SK-N-SH (cell line): ENCODE measurements around the gene TINAG. TPM values are rescaled to one million over a fixed set of nuclear protein-coding genes. Genes with fewer than 3 reads are reported as not detected.

Experiments used
- CTCF ChIA-PET: fragments of 300-600, 350-600 bp; formaldehyde crosslinking; extraction: SDS; loops from one replicate; lab custom pipeline; 2021; lab: Yijun Ruan, JAX
- POLR2A ChIA-PET: fragments of 350-600 bp; sonication (Branson Sonifier 250); formaldehyde crosslinking; extraction: SDS; loops from one replicate; lab custom pipeline; 2020; ENCODE audit warnings: antibody characterized with exemption, inconsistent platforms; lab: Yijun Ruan, JAX
- DNase-seq: peaks from one replicate; pipeline ENCODE4 v3.0.0; 2012
- H2AFZ ChIP-seq: fragments of 200-600 bp; sonication (generic); 2 replicates; pipeline ENCODE4 v1.8.1; 2016; ENCODE audit warnings: antibody characterized with exemption, mild to moderate bottlenecking, low read depth
- H3F3A ChIP-seq: fragments of 200-600 bp; sonication (generic); replicated peaks from 2 replicates; pipeline ENCODE3; 2016; ENCODE audit warnings: antibody characterized with exemption, mild to moderate bottlenecking; ENCODE audit not compliant: insufficient read depth
- H3K27ac ChIP-seq, 2 experiments: fragments of 200-500 bp in 1 of 2; fragments of 200-600 bp in 1 of 2; sonication (Bioruptor generic) in 1 of 2; sonication (generic), shearing (Covaris generic) in 1 of 2; 2 replicates each; pipeline versions ENCODE4 v1.5.1 to v1.6.1; 2014 to 2016; ENCODE audit warnings: low read depth in 2 of 2, inconsistent platforms in 1 of 2, low read length in 1 of 2, mild to moderate bottlenecking in 1 of 2, mixed read lengths in 1 of 2
- H3K27me3 ChIP-seq: fragments of 200-600 bp; sonication (generic), shearing (Covaris generic); 2 replicates; pipeline ENCODE4 v1.6.1; 2016; ENCODE audit warnings: mixed run types; ENCODE audit not compliant: insufficient read depth
- H3K36me3 ChIP-seq, 2 experiments: fragments of 200-500 bp in 1 of 2; fragments of 200-600 bp in 1 of 2; sonication (Bioruptor generic) in 1 of 2; sonication (generic) in 1 of 2; replicated peaks in 1 of 2; 2 replicates each; pipeline versions ENCODE3 to v1.5.1; 2014 to 2016; ENCODE audit warnings: low read length in 1 of 2, mild to moderate bottlenecking in 1 of 2; ENCODE audit not compliant: insufficient read depth in 2 of 2, control insufficient read depth in 1 of 2
- H3K4me1 ChIP-seq, 2 experiments: fragments of 200-500 bp in 1 of 2; fragments of 200-600 bp in 1 of 2; sonication (Bioruptor generic) in 1 of 2; sonication (generic), shearing (Covaris generic) in 1 of 2; 2 replicates each; pipeline versions ENCODE4 v1.5.1 to v1.6.1; 2014 to 2016; ENCODE audit warnings: low read depth in 1 of 2, low read length in 1 of 2, mixed run types in 1 of 2; ENCODE audit not compliant: insufficient read depth in 2 of 2, control insufficient read depth in 1 of 2
- H3K4me2 ChIP-seq: fragments of 200-600 bp; sonication (generic), shearing (Covaris generic); 2 replicates; pipeline ENCODE4 v1.6.1; 2017; ENCODE audit warnings: mixed run types
- H3K4me3 ChIP-seq, 2 experiments: fragments of 200-500 bp in 1 of 2; fragments of 200-600 bp in 1 of 2; sonication (Bioruptor generic) in 1 of 2; sonication (generic), shearing (Covaris generic) in 1 of 2; 2 replicates each; pipeline versions ENCODE4 v1.5.1 to v1.8.1; 2014 to 2016; ENCODE audit warnings: low read depth in 2 of 2, inconsistent platforms in 1 of 2, low read length in 1 of 2, mild to moderate bottlenecking in 1 of 2, mixed read lengths in 1 of 2, moderate library complexity in 1 of 2
- H3K79me2 ChIP-seq: fragments of 200-600 bp; sonication (generic); 2 replicates; pipeline ENCODE4 v1.8.1; 2017; ENCODE audit warnings: mild to moderate bottlenecking; ENCODE audit not compliant: insufficient read depth
- H3K9ac ChIP-seq: fragments of 200-600 bp; sonication (generic); 2 replicates; pipeline ENCODE4 v1.6.1; 2017; ENCODE audit warnings: mixed run types
- H3K9me2 ChIP-seq: fragments of 200-600 bp; sonication (generic); 2 replicates; pipeline ENCODE4 v1.6.1; 2017; ENCODE audit warnings: mixed run types
- H3K9me3 ChIP-seq: fragments of 200-600 bp; sonication (generic); 2 replicates; pipeline ENCODE4 v1.6.1; 2017; ENCODE audit warnings: mixed run types, mild to moderate bottlenecking, moderate library complexity
- H4K20me1 ChIP-seq: fragments of 200-600 bp; sonication (generic); 2 replicates; pipeline ENCODE4 v1.6.1; 2017; ENCODE audit warnings: mild to moderate bottlenecking, mixed run types; ENCODE audit not compliant: insufficient read depth
- EP300 ChIP-seq, 2 experiments: IDR thresholded peaks; 2 replicates each; pipeline versions ENCODE4 v1.4.0 to v1.6.1; 2012; ENCODE audit warnings: borderline replicate concordance in 1 of 2, low read depth in 1 of 2, low read length in 1 of 2
- NFIC ChIP-seq: IDR thresholded peaks from 2 replicates; pipeline ENCODE4 v1.4.0; 2012; ENCODE audit warnings: borderline replicate concordance
- RFX5 ChIP-seq: IDR thresholded peaks from 2 replicates; pipeline ENCODE4 v1.6.1; 2012; ENCODE audit warnings: mild to moderate bottlenecking, improper control_type of control experiment, low read length
- SIN3A ChIP-seq: IDR thresholded peaks from 2 replicates; pipeline ENCODE4 v1.6.1; 2012; ENCODE audit warnings: low read depth, mild to moderate bottlenecking, low read length, moderate library complexity, borderline replicate concordance
- TCF12 ChIP-seq: IDR thresholded peaks from 2 replicates; pipeline ENCODE4 v1.4.0; 2012
- WGBS: methylation state at CpG from one replicate; pipeline ENCODE4 v1.1.6; 2017; ENCODE audit warnings: low lambda C conversion rate; 5-methylcytosine and 5-hydroxymethylcytosine counted together
- polyA plus RNA-seq, 3 experiments: library from polyadenylated mRNA; depleted of rRNA; stranded (reverse); fragments of >200 nt; gene quantifications; 2 replicates each; pipeline ENCODE4 v1.2.3, GENCODE V29; 2012
- TF ChIP-seq, protein P1 (sequence below): IDR thresholded peaks from 2 replicates; pipeline ENCODE4 v1.4.0; 2012; ENCODE audit warnings: low read depth, borderline replicate concordance

Gene TINAG
- polyA plus RNA-seq, 1 of the 3 experiments (the other 2 are of a cell fraction): 0.13 TPM

DNA sequence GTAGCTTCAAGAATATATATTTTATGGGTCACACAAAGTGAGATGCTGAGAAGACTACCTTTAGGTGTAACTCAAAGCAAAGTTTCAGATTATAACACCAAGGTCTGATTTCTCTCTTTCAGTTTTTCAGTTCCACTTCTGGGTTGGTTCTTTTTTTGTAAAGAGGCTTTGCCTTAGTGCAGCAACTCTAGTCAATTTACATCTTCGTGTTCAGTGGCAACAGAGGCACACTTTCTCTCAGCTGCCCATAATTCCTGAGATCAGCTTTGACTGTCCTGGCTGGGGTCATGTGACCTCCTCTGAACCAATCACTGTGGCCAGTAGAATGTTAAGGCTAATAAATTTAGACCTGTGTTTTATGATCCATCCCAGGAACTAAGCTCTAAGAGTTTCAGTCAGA is 120.2 kb downstream of the TINAG start:
- Histone ChIP-seq H3K4me1 (peaks cover 0 to 10% of the 10 kb centered on the region in 2 experiments; a peak in 3 of 4 replicates), H3K4me2 (no peak overlapping the region), H3K4me3 (no peak overlapping the region), H3K9me2 (no peaks in the 10 kb centered on the region), H2AFZ (peak overlapping the region; percentile 66; the same call in 1 of the 2 replicates), H3K79me2 (no peaks in the 10 kb centered on the region), H3K27me3 (no peaks in the 10 kb centered on the region), H3K9ac (no peak overlapping the region), H3K36me3 (no peaks in the 10 kb centered on the region), H3K9me3 (no peaks in the 10 kb centered on the region), H3F3A (no peaks in the 10 kb centered on the region), H4K20me1 (no peaks in the 10 kb centered on the region), H3K27ac (no peak overlapping the region)
- TF ChIP-seq, protein P1, sequence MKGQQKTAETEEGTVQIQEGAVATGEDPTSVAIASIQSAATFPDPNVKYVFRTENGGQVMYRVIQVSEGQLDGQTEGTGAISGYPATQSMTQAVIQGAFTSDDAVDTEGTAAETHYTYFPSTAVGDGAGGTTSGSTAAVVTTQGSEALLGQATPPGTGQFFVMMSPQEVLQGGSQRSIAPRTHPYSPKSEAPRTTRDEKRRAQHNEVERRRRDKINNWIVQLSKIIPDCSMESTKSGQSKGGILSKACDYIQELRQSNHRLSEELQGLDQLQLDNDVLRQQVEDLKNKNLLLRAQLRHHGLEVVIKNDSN: peak; percentile 54; the same call in 1 of the 2 replicates
- no peak for TF ChIP-seq SIN3A
- DNase-seq: no peak
- ChIA-PET CTCF (no interaction called here), POLR2A (no interaction called here)
- 15% methylated on average over 1 of the region's 1 CpG for WGBS

DNA sequence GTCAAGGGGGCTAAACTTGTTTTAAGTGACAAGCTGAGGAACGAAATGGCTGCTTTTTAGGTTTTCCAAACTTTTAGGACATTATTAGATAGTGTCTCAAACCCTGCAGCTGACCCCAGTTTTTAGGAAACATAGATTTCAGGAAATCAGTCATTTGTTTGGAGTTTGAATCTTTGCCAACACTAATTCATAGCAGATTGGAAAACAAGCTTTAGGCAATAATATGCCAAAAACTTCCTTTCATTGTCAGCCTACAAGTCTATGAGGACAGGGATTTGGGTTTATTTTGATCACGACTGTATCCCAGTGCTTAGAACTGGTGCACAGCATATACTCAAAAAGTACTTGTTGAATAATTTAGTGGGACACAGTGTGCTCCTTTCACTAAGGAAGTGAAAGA is 123.2 kb downstream of the TINAG start:
- H3K79me2 ChIP-seq: no peaks in the 10 kb centered on the region
- H3F3A ChIP-seq: no peaks in the 10 kb centered on the region
- H3K9me2 ChIP-seq: no peaks in the 10 kb centered on the region
- ChIA-PET CTCF (no interaction called here), POLR2A (no interaction called here)
- WGBS: 8% methylated on average over 2 of the region's 2 CpGs
- H3K27ac ChIP-seq: peak overlapping the region; percentile 31 to 34; a peak in 2 of 4 replicates
- H3K9ac ChIP-seq: no peak overlapping the region
- no peaks in the 10 kb centered on the region for H3K9me3 ChIP-seq
- DNase-seq: no peak
- peak overlapping the region; percentile 29; the same call in 1 of the 2 replicates for H2AFZ ChIP-seq
- peak overlapping the region; percentile 27; the same call in 1 of the 2 replicates for H3K4me2 ChIP-seq
- no peaks in the 10 kb centered on the region for H3K36me3 ChIP-seq
- no peaks in the 10 kb centered on the region for H3K27me3 ChIP-seq
- no peak overlapping the region for H3K4me3 ChIP-seq
- H4K20me1 ChIP-seq: no peaks in the 10 kb centered on the region
- peaks cover 0 to 10% of the 10 kb centered on the region in 2 experiments; a peak in 3 of 4 replicates for H3K4me1 ChIP-seq
- TF ChIP-seq NFIC: peak; percentile 22; the same call in 1 of the 2 replicates
- no peak for TF ChIP-seq RFX5
- no peak for TF ChIP-seq EP300 (IDR thresholded peaks at IDR 0.05; ENCODE audit: borderline replicate concordance in 1 of 2, low read depth in 1 of 2, low read length in 1 of 2)
- TF ChIP-seq TCF12: peak; percentile 65

Other genes starting within 250 kb of the TINAG start
- 0.03 TPM in 1 of 2 replicates, not detected in the other for gene MLIP, start 197.0 kb upstream of the TINAG start, polyA plus RNA-seq (2012; rRNA removed)